Keratinocyte (primary cell): ENCODE data around the gene CORO2A.

Source experiments
- CTCF ChIP-seq, 3 experiments: IDR thresholded peaks in 1 of 3; conservative IDR thresholded peaks in 1 of 3; optimal IDR thresholded peaks in 1 of 3; 2 replicates in 2 of 3; 3 replicates in 1 of 3; pipeline versions ENCODE3 to v1.5.1; 2011; ENCODE audit warnings: low read length in 3 of 3, mild to moderate bottlenecking in 3 of 3, moderate library complexity in 2 of 3, control low read depth in 1 of 3, inconsistent platforms in 1 of 3; ENCODE audit not compliant: insufficient read depth in 2 of 3; ENCODE audit errors: extremely low read depth in 1 of 3
- EZH2 ChIP-seq: IDR thresholded peaks from one replicate; pipeline ENCODE4 v1.6.1; 2012; ENCODE audit warnings: inconsistent platforms, mild to moderate bottlenecking, low read length, moderate library complexity

DNA sequence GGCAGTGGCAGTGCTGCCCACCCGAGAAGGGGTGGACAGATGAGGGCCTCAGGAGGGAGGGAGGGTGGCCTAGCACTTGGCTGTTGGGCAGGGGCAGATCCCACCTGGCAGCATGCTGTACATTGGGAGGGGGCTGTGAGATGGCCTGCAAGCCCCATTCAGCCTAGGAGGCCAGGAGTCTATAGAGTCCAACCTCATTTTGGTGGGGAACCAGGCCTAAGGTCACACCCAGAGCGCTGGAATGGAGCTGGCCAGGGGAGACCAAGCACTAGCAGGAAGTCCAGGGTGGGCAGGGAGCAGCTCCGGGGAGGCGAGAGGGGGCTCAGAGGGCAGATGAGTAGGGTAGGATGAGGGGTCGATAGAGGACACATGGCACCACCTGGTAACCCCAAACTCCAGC is 96.3 kb downstream of the CORO2A start:
- TF ChIP-seq CTCF (optimal IDR thresholded peaks at IDR 0.05 in 1 of 3, IDR thresholded peaks at IDR 0.05 in 1 of 3, conservative IDR thresholded peaks at IDR 0.05 in 1 of 3; ENCODE audit: extremely low read depth in 1 of 3, insufficient read depth in 2 of 3, low read length in 3 of 3): no peak
- no peak for TF ChIP-seq EZH2
